H1 (cell line): Measurements from ENCODE around the gene ASB3. TPM values are rescaled to one million over a fixed set of nuclear protein-coding genes. Genes with fewer than 3 reads are reported as not detected.

Source experiments
- BCL11A ChIP-seq, 2 experiments: IDR thresholded peaks; one replicate each; pipeline ENCODE4 v1.6.1; 2011; ENCODE audit warnings: low read depth in 2 of 2, low read length in 2 of 2, mild to moderate bottlenecking in 2 of 2
- EZH2 ChIP-seq: fragments of 200-600 bp; sonication (generic); IDR thresholded peaks from 2 replicates; pipeline ENCODE4 v1.7.1; 2012; ENCODE audit warnings: low read depth, mild to moderate bottlenecking, moderate library complexity, low read length, inconsistent platforms; ENCODE audit not compliant: severe bottlenecking
- FOSL1 ChIP-seq: IDR thresholded peaks from 2 replicates; pipeline ENCODE4 v1.6.1; 2011; ENCODE audit warnings: mild to moderate bottlenecking, low read depth, low read length, moderate library complexity; ENCODE audit not compliant: insufficient read depth
- GTF2F1 ChIP-seq: IDR thresholded peaks from 2 replicates; pipeline ENCODE4 v1.6.1; 2012; ENCODE audit warnings: low read depth, low read length, improper control_type of control experiment, borderline replicate concordance
- JUND ChIP-seq: IDR thresholded peaks from 2 replicates; pipeline ENCODE4 v1.6.1; 2011; ENCODE audit warnings: mild to moderate bottlenecking, improper control_type of control experiment, low read length
- KDM1A ChIP-seq: fragments of 200-600, 300-600 bp; sonication (generic); IDR thresholded peaks from 2 replicates; pipeline ENCODE4 v1.7.1; 2016; ENCODE audit warnings: mild to moderate bottlenecking, low read length, borderline replicate concordance
- MAFK ChIP-seq: IDR thresholded peaks from 2 replicates; pipeline ENCODE4 v1.6.1; 2012; ENCODE audit warnings: low read depth, mild to moderate bottlenecking, improper control_type of control experiment, low read length
- NANOG ChIP-seq: IDR thresholded peaks from 2 replicates; pipeline ENCODE4 v1.6.1; 2011; ENCODE audit warnings: low read length, low read depth, mild to moderate bottlenecking, inconsistent platforms; ENCODE audit not compliant: insufficient read depth, poor library complexity, severe bottlenecking
- SRF ChIP-seq: IDR thresholded peaks from 2 replicates; pipeline ENCODE4 v1.6.1; 2011; ENCODE audit warnings: mild to moderate bottlenecking, low read depth, low read length, moderate library complexity
- polyA plus RNA-seq, 7 experiments: library from polyadenylated mRNA; depleted of rRNA in 3 of 7; stranded (reverse) in 5 of 7; unstranded in 2 of 7; fragments of >200 nt in 5 of 7; fragments of 200-250 nt in 2 of 7; gene quantifications; 1 replicate in 5 of 7; 2 replicates in 1 of 7; 4 replicates in 1 of 7; pipeline versions ENCODE4 v1.2.1 to v1.2.3, GENCODE V29; 2011 to 2013; ENCODE audit warnings: missing spikeins in 2 of 7, mixed read lengths in 2 of 7
- total RNA-seq: library from RNA; stranded (reverse); fragmentation: NEBNext Ultra II Directional; extraction: Animal tissue kit (Norgen Biotek cat#: 25700); gene quantifications from 2 replicates; pipeline ENCODE4 v1.2.1, GENCODE V29; 2021
- TF ChIP-seq, protein P1 (sequence below): fragments of 300-600 bp; sonication (generic); IDR thresholded peaks from 2 replicates; pipeline ENCODE4 v1.7.1; 2012; ENCODE audit warnings: low read length, moderate library complexity, mild to moderate bottlenecking, inconsistent platforms; ENCODE audit not compliant: insufficient replicate concordance

Gene ASB3
- total and polyA plus RNA-seq, 2 of the 8 experiments (the other 6 are each of a cell fraction or from before 2014, with no cell fraction given): 22.6 to 25.4 TPM

- TF ChIP-seq, protein P1, sequence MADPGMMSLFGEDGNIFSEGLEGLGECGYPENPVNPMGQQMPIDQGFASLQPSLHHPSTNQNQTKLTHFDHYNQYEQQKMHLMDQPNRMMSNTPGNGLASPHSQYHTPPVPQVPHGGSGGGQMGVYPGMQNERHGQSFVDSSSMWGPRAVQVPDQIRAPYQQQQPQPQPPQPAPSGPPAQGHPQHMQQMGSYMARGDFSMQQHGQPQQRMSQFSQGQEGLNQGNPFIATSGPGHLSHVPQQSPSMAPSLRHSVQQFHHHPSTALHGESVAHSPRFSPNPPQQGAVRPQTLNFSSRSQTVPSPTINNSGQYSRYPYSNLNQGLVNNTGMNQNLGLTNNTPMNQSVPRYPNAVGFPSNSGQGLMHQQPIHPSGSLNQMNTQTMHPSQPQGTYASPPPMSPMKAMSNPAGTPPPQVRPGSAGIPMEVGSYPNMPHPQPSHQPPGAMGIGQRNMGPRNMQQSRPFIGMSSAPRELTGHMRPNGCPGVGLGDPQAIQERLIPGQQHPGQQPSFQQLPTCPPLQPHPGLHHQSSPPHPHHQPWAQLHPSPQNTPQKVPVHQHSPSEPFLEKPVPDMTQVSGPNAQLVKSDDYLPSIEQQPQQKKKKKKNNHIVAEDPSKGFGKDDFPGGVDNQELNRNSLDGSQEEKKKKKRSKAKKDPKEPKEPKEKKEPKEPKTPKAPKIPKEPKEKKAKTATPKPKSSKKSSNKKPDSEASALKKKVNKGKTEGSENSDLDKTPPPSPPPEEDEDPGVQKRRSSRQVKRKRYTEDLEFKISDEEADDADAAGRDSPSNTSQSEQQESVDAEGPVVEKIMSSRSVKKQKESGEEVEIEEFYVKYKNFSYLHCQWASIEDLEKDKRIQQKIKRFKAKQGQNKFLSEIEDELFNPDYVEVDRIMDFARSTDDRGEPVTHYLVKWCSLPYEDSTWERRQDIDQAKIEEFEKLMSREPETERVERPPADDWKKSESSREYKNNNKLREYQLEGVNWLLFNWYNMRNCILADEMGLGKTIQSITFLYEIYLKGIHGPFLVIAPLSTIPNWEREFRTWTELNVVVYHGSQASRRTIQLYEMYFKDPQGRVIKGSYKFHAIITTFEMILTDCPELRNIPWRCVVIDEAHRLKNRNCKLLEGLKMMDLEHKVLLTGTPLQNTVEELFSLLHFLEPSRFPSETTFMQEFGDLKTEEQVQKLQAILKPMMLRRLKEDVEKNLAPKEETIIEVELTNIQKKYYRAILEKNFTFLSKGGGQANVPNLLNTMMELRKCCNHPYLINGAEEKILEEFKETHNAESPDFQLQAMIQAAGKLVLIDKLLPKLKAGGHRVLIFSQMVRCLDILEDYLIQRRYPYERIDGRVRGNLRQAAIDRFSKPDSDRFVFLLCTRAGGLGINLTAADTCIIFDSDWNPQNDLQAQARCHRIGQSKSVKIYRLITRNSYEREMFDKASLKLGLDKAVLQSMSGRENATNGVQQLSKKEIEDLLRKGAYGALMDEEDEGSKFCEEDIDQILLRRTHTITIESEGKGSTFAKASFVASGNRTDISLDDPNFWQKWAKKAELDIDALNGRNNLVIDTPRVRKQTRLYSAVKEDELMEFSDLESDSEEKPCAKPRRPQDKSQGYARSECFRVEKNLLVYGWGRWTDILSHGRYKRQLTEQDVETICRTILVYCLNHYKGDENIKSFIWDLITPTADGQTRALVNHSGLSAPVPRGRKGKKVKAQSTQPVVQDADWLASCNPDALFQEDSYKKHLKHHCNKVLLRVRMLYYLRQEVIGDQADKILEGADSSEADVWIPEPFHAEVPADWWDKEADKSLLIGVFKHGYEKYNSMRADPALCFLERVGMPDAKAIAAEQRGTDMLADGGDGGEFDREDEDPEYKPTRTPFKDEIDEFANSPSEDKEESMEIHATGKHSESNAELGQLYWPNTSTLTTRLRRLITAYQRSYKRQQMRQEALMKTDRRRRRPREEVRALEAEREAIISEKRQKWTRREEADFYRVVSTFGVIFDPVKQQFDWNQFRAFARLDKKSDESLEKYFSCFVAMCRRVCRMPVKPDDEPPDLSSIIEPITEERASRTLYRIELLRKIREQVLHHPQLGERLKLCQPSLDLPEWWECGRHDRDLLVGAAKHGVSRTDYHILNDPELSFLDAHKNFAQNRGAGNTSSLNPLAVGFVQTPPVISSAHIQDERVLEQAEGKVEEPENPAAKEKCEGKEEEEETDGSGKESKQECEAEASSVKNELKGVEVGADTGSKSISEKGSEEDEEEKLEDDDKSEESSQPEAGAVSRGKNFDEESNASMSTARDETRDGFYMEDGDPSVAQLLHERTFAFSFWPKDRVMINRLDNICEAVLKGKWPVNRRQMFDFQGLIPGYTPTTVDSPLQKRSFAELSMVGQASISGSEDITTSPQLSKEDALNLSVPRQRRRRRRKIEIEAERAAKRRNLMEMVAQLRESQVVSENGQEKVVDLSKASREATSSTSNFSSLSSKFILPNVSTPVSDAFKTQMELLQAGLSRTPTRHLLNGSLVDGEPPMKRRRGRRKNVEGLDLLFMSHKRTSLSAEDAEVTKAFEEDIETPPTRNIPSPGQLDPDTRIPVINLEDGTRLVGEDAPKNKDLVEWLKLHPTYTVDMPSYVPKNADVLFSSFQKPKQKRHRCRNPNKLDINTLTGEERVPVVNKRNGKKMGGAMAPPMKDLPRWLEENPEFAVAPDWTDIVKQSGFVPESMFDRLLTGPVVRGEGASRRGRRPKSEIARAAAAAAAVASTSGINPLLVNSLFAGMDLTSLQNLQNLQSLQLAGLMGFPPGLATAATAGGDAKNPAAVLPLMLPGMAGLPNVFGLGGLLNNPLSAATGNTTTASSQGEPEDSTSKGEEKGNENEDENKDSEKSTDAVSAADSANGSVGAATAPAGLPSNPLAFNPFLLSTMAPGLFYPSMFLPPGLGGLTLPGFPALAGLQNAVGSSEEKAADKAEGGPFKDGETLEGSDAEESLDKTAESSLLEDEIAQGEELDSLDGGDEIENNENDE: no peak
- no peak for TF ChIP-seq SRF
- no peak for TF ChIP-seq BCL11A (IDR thresholded peaks at IDR 0.05; ENCODE audit: low read depth in 2 of 2, low read length in 2 of 2)
- no peak for TF ChIP-seq KDM1A
- no peak for TF ChIP-seq JUND
- TF ChIP-seq NANOG: no peak
- no peak for TF ChIP-seq GTF2F1
- no peak for TF ChIP-seq FOSL1
- TF ChIP-seq MAFK: no peak
- TF ChIP-seq EZH2: no peak
Measured at GRCh38 chr2:53630026-53630606, 156.6 kb downstream of the ASB3 start (continued).
